ENCODE results near the gene AGO3.

AGO3 gene

GRCh38 chr1:36096500-36097432 lies 165.9 kb downstream of the AGO3 start:
- no peak for DNase-seq (ENCODE audit: low read depth in 2 of 2)

DNA sequence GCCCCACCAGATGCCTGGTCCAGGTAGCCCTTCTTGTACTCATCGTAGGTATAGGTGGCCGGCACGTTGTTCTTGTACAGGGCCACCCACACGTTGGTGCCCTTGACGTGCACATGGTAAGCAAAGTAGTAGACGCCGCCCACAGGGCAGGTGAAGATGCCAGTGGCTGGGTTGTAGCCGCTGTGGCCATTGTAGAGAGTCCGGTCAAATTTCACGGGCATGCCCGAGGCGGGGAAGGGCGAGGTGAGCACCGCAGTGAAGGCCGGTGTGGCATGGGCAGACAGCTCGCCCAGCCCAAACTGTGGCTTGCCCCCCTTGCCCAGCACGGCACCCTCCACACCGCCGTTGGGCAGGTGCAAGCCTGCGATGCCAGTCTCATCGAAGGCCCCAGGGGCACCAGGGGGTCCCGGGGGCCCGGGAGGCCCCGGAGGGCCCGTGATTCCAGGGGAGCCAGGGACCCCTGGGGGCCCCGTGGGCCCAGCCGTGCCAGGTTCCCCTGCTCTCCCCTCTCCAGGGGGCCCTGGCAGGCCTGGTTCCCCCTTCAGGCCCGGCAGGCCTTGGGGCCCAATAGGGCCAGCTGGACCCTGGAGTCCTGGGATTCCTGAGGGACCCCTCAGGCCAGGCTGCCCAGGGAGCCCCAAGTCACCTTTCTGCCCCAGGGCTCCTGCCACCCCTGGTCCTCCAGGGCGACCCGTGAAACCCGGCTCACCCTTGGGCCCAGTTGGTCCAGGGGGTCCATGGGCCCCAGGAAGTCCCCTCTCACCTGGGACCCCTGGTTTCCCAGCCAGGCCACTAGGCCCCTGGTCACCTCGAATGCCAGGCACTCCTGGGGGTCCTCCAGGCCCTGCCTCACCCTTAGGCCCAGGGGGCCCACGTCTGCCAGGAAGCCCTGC lies 167.0 kb downstream of the AGO3 start:
- DNase-seq (ENCODE audit: low read depth in 2 of 2), result no peak

GRCh38 chr1:36098650-36099365 lies 167.9 kb downstream of the AGO3 start:
- DNase-seq (ENCODE audit: low read depth in 2 of 2), result no peak

- DNase-seq (ENCODE audit: low read depth in 2 of 2), result peak; percentile 36 to 44
Measured at GRCh38 chr1:36099681-36100341, 168.9 kb downstream of the AGO3 start.

DNA sequence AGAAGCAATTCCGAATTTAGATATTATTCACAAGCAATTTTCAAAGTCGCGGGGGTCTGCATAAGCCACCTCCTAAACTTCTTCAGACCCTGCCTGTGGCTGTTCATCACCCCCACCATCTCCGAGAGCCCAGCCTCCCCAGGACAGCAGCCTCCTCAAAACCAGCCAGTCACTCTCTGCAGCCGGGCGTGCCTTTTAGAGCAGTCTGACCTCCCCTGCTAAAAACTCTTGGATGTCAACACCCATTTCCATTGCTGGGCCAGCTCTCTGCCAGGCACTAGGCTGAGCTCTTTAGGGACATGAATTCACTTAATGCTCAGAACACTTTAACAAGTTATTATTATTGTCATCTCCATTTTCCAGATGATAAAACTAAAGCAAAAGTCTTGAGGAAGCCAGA lies 169.5 kb downstream of the AGO3 start:
- no peak for DNase-seq (ENCODE audit: low read depth in 2 of 2)

- no peak for DNase-seq (ENCODE audit: low read depth in 2 of 2)
Measured at GRCh38 chr1:36101546-36101945, 170.6 kb downstream of the AGO3 start.

GRCh38 chr1:36106269-36106668 lies 175.4 kb downstream of the AGO3 start:
- no peak for DNase-seq (ENCODE audit: low read depth in 2 of 2)

DNA sequence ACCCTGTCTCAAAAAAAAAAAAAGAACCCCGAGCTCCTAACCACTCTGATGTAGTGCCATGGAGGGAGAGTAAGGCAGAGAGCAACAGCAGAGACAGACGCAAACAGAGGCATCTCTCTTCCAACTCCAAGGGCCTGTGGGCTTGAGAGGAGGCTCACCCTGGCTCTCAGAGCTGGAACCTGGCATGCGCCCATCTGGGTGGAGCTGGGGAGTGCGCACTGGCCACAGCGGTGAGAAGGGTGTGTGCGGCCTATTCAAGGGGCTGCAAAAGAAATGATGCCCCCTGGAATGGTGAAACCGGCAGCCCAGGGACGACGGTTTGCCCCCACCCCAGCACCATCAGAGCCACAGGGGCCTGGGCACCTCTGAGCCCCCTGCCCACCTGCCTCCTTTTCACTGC lies 176.5 kb downstream of the AGO3 start:
- no peak for DNase-seq (ENCODE audit: low read depth in 2 of 2)

DNA sequence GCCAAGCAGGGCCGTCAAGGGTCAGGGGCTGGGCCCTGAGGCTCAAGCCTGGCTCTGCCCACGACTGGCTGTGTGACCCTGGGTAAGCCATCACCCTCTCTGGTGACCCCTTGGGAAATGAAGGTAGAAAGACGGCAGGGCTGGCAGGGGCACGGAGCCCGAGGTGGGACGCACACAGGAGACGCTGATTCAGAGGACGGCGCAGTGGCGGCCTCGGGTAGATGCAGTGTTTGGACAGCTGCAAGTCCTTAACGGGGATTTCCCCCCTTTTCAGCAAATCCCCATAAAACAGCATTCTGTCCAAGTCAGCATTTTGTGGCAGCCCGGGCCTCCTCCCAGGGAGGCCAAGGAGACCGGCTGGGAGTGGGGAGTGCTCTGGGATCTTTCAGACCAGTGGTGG lies 177.4 kb downstream of the AGO3 start:
- DNase-seq (ENCODE audit: low read depth in 2 of 2), result no peak

DNA sequence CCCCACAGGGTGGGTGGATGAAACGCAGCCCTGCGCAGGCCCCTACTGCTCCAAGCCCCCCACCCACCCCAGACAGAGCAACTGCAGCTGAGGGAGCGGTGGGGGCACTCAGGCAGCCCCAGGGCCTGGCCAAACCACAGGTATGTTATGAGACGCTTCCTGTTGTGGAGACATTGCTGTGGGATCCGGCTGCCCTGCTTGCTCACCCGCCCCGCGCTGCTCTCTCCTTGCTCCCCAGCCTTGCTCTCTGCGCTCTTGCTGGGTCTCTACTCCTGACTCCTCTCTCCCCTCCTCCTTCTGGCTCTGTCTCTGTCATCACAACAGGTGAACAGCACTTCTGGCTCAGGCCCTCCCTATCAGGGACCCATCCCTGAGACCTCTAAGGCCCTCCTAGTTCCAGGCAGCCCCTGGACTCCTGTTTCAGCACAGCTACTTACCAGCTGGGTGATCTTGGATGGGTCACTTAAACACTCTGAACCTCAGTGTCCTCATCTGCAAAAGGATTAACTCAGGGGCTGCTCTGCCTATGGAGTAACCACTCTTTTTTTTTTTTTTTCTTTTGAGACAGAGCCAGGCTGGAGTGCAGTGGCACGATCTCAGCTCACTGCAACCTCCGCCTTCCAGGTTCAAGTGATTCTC lies 178.3 kb downstream of the AGO3 start:
- DNase-seq (ENCODE audit: low read depth in 2 of 2), result no peak

- DNase-seq (ENCODE audit: low read depth in 2 of 2), result no peak
Measured at GRCh38 chr1:36111151-36111550, 180.2 kb downstream of the AGO3 start.

GRCh38 chr1:36112823-36113222 lies 181.9 kb downstream of the AGO3 start:
- no peak for DNase-seq (ENCODE audit: low read depth in 2 of 2)

DNA sequence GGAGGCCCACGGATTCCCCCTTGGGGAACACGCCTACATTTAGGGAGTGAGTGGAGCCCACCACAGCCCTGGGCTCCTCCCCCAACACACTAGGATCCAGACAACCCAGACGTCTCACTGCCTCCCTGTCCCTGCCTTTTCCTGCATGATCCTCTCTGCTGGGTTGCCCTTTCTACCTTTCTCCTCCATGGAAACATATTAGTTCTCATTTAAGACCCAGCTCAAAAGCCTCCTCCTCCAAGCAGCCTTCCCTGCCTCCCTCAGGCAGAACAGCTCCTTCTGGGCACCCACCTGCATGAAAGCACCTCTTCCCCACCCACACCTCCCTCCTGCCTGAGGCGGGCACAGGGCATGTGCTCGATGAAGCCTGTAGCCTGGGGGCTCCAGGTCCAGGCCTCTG lies 183.5 kb downstream of the AGO3 start:
- no peak for DNase-seq (ENCODE audit: low read depth in 2 of 2)

- no peak for DNase-seq (ENCODE audit: low read depth in 2 of 2)
Measured at GRCh38 chr1:36115200-36115669, 184.3 kb downstream of the AGO3 start.

- no peak for DNase-seq (ENCODE audit: low read depth in 2 of 2)
Measured at GRCh38 chr1:36115931-36116330, 185.0 kb downstream of the AGO3 start.

DNA sequence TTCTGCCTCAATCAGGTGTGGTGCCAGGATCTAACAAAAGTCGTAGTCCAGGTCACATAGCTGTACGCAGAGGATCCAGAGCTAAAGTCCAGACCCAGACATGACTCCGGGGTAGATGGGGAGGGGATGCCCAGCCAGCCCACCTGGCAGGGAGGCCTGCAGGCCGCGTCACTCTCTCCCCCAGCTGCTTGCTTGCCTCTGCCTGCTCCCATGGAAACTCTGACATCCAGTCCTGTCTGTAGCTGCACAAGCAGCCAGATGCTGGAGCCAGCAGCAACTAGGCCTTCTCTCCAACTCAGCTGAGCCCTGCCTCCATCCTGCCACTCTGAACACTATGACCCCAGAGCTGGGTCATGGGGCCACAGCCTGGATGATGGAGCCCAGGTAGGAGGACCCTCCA lies 186.0 kb downstream of the AGO3 start:
- no peak for DNase-seq (ENCODE audit: low read depth in 2 of 2)

DNA sequence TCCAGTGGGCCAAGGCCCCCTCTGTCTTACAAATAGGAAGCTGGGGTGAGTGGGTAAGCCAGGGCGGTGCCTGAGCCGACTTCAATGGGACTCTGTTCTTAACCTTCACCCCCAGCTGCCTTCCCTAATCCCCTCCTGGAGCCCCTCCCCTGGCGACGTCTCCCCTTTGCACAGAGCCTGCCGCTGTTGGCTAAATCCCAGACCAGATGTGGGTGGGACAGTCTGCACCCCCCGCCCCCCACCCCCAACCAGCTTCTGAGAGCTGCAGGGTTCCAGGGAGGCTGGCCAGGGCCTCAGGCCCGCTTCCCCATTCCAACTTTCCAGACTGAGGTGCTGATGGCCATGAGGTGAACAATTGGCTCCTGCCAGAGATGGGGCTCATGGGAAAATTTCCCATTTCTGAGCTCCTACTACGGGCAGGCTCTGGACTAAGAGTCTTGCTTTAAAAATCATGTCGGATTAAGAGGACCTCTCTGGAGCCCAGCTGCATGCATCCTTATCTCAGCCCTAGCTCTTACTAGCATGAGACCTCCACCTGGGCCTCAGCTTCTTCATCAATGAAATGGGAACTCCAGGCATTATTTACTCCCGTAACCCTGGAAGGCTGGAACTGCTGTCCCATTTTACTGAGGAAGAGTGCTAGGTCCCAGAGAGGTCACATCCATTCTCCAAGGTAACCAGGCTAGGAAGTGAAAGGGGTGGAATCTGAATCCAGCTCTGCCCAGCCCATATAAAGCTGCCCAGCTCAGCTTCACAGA lies 187.7 kb downstream of the AGO3 start:
- DNase-seq (ENCODE audit: low read depth in 2 of 2), result no peak

DNA sequence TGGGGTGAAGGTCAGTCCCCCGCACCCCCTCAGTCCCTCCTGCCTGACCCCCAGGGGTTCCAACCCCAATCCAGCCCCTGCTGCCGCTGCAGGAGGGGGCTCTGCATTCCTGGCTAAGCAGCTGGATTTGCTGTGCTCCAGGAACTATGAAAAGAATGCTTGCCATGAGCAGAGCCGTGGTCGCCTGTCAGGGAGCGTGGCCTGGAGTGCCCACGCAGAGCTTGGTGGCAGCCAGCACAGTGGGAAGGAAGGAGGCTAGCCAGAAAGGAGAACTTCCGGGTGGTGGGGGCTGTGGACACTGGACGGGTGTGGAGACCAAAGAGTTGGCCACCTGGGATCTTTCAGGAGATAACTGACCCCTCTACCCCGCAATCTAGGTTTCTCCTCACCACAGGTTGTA lies 188.6 kb downstream of the AGO3 start:
- DNase-seq (ENCODE audit: low read depth in 2 of 2), result no peak
